HepG2 (cell line): Measurements from ENCODE around the gene ICE2. TPM values are rescaled to one million over a fixed set of nuclear protein-coding genes. Genes with fewer than 3 reads are reported as not detected.

Experiments used
- KDM2A ChIP-seq: sonication (generic); formaldehyde crosslinking; IDR thresholded peaks from 2 replicates; pipeline ENCODE4 v1.4.0; 2020; ENCODE audit warnings: low read depth, missing genetic modification reagents, borderline replicate concordance
- MATR3 ChIP-seq: sonication (generic); formaldehyde crosslinking; IDR thresholded peaks from 2 replicates; pipeline ENCODE4 v1.4.0; 2020; ENCODE audit warnings: missing genetic modification reagents
- SRSF1 ChIP-seq: fragments of 200-400 bp; formaldehyde crosslinking; optimal IDR thresholded peaks from 2 replicates; pipeline ENCODE3; 2017; ENCODE audit warnings: mild to moderate bottlenecking, low read depth, low read length, moderate library complexity
- ZNF292 ChIP-seq: sonication (generic); formaldehyde crosslinking; IDR thresholded peaks from 2 replicates; pipeline ENCODE4 v1.8.1; 2022; ENCODE audit warnings: mild to moderate bottlenecking, low read depth, missing genetic modification reagents, borderline replicate concordance
- polyA plus RNA-seq, 8 experiments: library from polyadenylated mRNA; depleted of rRNA in 3 of 8; stranded (reverse) in 7 of 8; unstranded in 1 of 8; fragments of >200 nt; fragmentation: Illumina TruSeq in 4 of 8; extraction: Trizol in 4 of 8; gene quantifications; 2 replicates each; pipeline versions ENCODE4 v1.2.1 to v1.2.3, GENCODE V29; 2011 to 2016; ENCODE audit warnings: low read depth in 4 of 8, missing spikeins in 1 of 8, mixed read lengths in 1 of 8; ENCODE audit not compliant: insufficient read depth in 1 of 8
- total RNA-seq, 5 experiments: library from RNA; depleted of rRNA; stranded (reverse); fragments of >200 nt; fragmentation: Illumina TruSeq; extraction: Trizol; gene quantifications; 2 replicates each; pipeline ENCODE4 v1.2.3, GENCODE V29; 2016; ENCODE audit warnings: low read depth in 1 of 5
- TF ChIP-seq, protein P1 (sequence below): sonication (generic); formaldehyde crosslinking; IDR thresholded peaks from 2 replicates; pipeline ENCODE4 v1.4.0; 2020; ENCODE audit warnings: mild to moderate bottlenecking, missing genetic modification reagents
- TF ChIP-seq, protein P2 (sequence below): sonication (generic); formaldehyde crosslinking; IDR thresholded peaks from 2 replicates; pipeline ENCODE4 v1.4.0; 2020; ENCODE audit warnings: mild to moderate bottlenecking, missing genetic modification reagents

ICE2 gene
- total and polyA plus RNA-seq, 2 of the 13 experiments (the other 11 are each of a cell fraction or from before 2014, with no cell fraction given): 24.8 to 26.4 TPM

DNA sequence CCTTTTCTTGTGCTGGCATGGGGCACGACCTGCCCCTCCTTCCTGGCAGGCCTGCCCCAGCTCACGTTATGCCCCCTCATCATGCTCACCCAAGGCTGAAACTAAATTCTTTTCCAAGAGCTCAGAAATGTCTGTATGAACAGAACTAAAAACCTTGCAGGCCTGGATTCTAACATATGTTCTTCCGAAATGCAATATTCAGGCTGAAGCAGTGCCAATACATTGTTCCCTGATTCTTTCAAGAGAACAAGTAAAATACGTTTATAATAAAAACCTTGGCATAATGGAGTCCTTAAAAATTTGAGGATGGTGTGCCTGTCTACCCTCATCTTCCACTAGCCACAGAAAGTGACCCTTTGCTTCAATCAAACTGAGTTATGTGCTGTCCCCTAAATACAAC, 48.5 kb upstream of the ICE2 start (continued):
- TF ChIP-seq, protein P1, sequence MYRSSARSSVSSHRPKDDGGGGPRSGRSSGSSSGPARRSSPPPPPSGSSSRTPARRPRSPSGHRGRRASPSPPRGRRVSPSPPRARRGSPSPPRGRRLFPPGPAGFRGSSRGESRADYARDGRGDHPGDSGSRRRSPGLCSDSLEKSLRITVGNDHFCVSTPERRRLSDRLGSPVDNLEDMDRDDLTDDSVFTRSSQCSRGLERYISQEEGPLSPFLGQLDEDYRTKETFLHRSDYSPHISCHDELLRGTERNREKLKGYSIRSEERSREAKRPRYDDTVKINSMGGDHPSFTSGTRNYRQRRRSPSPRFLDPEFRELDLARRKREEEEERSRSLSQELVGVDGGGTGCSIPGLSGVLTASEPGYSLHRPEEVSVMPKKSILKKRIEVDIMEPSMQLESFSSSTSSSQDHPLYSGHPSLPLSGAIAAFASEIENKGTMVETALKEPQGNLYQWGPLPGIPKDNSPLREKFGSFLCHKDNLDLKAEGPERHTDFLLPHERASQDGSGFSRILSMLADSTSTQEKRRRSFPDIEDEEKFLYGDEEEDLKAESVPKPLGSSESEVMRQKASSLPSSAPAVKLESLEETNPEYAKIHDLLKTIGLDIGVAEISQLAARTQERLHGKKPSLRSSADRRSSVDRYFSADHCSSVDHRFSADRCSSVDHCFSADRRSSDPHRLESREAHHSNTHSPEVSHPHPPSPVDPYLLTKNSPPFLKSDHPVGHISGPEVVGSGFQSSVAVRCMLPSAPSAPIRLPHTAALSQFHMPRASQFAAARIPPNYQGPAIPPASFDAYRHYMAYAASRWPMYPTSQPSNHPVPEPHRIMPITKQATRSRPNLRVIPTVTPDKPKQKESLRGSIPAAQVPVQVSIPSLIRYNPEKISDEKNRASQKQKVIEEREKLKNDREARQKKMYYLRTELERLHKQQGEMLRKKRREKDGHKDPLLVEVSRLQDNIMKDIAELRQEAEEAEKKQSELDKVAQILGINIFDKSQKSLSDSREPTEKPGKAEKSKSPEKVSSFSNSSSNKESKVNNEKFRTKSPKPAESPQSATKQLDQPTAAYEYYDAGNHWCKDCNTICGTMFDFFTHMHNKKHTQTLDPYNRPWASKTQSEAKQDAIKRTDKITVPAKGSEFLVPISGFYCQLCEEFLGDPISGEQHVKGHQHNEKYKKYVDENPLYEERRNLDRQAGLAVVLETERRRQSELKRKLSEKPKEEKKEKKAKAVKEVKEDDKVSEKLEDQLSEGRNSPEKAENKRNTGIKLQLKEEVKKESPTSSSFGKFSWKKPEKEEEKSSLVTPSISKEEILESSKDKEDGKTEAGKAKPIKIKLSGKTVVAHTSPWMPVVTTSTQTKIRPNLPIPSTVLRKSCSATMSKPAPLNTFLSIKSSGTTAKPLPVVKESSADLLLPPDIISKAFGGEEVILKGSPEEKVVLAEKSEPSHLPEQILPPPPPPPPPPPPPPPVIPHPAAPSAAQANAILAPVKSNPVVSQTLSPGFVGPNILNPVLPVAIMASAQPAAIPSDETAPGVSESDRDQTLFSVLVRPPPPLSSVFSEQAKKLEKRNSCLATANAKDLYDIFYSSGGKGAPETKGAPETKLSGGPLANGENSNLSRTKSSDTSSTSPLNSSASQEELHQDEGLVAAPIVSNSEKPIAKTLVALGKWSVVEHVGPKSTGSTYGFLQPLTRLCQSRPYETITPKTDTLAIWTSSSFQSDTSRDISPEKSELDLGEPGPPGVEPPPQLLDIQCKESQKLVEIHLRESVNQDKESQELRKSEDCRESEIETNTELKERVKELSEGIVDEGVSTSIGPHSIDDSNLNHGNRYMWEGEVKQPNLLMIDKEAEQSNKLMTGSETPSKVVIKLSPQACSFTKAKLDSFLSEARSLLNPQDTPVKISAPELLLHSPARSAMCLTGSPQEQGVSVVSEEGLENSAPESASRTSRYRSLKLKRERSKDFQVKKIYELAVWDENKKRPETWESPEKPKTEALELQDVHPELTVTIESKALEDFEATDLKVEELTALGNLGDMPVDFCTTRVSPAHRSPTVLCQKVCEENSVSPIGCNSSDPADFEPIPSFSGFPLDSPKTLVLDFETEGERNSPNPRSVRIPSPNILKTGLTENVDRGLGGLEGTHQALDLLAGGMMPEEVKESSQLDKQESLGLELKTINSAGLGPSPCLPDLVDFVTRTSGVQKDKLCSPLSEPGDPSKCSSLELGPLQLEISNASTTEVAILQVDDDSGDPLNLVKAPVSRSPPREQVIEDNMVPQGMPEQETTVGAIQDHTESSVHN (CRISPR knock-in tag): no peak
- TF ChIP-seq SRSF1: no peak
- TF ChIP-seq MATR3 (CRISPR knock-in tag): no peak
- TF ChIP-seq, protein P2, sequence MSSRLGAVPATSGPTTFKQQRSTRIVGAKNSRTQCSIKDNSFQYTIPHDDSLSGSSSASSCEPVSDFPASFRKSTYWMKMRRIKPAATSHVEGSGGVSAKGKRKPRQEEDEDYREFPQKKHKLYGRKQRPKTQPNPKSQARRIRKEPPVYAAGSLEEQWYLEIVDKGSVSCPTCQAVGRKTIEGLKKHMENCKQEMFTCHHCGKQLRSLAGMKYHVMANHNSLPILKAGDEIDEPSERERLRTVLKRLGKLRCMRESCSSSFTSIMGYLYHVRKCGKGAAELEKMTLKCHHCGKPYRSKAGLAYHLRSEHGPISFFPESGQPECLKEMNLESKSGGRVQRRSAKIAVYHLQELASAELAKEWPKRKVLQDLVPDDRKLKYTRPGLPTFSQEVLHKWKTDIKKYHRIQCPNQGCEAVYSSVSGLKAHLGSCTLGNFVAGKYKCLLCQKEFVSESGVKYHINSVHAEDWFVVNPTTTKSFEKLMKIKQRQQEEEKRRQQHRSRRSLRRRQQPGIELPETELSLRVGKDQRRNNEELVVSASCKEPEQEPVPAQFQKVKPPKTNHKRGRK (CRISPR knock-in tag): no peak
- TF ChIP-seq ZNF292 (CRISPR knock-in tag): no peak
- TF ChIP-seq KDM2A (CRISPR knock-in tag): no peak
- TF ChIP-seq, all 625 proteins: peak for 0
